ENCODE measurements around the gene DARS1.

- TF ChIP-seq CTCF (IDR thresholded peaks at IDR 0.05), result no peak
- TF ChIP-seq POLR2A (IDR thresholded peaks at IDR 0.05), result no peak
Observed at GRCh38 chr2:135948141-135948540, 37.3 kb downstream of the DARS1 start.

Measured in right lobe of liver (tissue), 4 donors.